ENCODE data around the gene PARP12. TPM values are rescaled to one million over a fixed set of nuclear protein-coding genes. Genes with fewer than 3 reads are reported as not detected.

PARP12 gene
- total and polyA plus RNA-seq, 9 of the 15 experiments (the other 6 are each of a cell fraction or from before 2014, with no cell fraction given): 4.6 to 40.4 (median 23.5) TPM

DNA sequence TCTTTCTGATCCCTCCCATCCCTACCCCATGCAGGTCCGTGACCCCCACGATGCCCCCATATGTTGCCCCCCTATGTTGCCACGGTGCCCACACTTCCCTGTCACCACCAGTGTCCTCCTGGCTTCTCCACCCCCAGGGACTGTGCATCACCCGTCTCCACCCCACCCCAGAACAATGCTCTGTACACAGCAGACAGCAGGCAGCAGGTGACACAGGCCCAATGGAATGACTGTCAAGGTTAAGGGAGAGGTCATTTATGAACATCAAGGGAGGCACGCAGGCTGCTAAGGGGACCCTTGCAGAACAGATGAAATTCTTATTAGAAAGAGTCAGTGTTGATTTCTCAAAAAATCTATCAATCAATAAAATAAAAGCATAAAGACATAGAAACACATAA lies 71.5 kb downstream of the PARP12 start:
- Histone ChIP-seq H4K20me1 (replicated peaks; ENCODE audit: control insufficient read depth, insufficient read depth, low read length) (no peaks in the 10 kb centered on the region), H3K9me3 (replicated peaks; ENCODE audit: control insufficient read depth, insufficient read depth, low read depth, low read length) (no peaks in the 10 kb centered on the region), H3K79me2 (ENCODE audit: control insufficient read depth, insufficient read depth, low read length) (no peaks in the 10 kb centered on the region), H3K4me3 (no peak overlapping the region), H3K9me1 (ENCODE audit: control insufficient read depth, insufficient read depth, low read length) (no peaks in the 10 kb centered on the region), H2AFZ (ENCODE audit: low read depth, low read length) (no peak overlapping the region), H3K4me2 (ENCODE audit: insufficient read depth, low read length) (no peak overlapping the region), H3K36me3 (ENCODE audit: control insufficient read depth, insufficient read depth, low read length) (no peaks in the 10 kb centered on the region), H3K27ac (ENCODE audit: extremely low read depth, low read depth, low read length) (no peak overlapping the region), H3K9ac (ENCODE audit: insufficient read depth in 1 of 2, low read depth in 2 of 2, low read length in 2 of 2) (no peak overlapping the region), H3K4me1 (replicated peaks in 1 of 2; ENCODE audit: control insufficient read depth in 2 of 2, insufficient read depth in 2 of 2, low read length in 2 of 2) (peaks cover 0 to 8% of the 10 kb centered on the region in 2 experiments; a peak in 3 of 5 replicates), H3K27me3 (ENCODE audit: control insufficient read depth in 2 of 2, insufficient read depth in 2 of 2, low read length in 2 of 2) (peaks cover 0 to 14% of the 10 kb centered on the region in 2 experiments; a peak in 3 of 5 replicates)
- WGBS (ENCODE audit: insufficient coverage, low coverage, missing lambda C conversion rate): 27% methylated on average over 5 of the region's 5 CpGs
- intact Hi-C loops (cut with micrococcal nuclease): no loop called here
- BruUV-seq (replicated peaks): no TSS peak
- FAIRE-seq: no peak
- TF ChIP-seq ZNF146 (CRISPR knock-in tag; IDR thresholded peaks at IDR 0.05; ENCODE audit: unreplicated experiment) (no peak), SUPT5H (IDR thresholded peaks at IDR 0.05) (no peak), ESRRA (IDR thresholded peaks at IDR 0.05; ENCODE audit: borderline replicate concordance, low read depth) (peak; percentile 15; the same call in 1 of the 2 replicates)
- TF ChIP-seq, protein P1, sequence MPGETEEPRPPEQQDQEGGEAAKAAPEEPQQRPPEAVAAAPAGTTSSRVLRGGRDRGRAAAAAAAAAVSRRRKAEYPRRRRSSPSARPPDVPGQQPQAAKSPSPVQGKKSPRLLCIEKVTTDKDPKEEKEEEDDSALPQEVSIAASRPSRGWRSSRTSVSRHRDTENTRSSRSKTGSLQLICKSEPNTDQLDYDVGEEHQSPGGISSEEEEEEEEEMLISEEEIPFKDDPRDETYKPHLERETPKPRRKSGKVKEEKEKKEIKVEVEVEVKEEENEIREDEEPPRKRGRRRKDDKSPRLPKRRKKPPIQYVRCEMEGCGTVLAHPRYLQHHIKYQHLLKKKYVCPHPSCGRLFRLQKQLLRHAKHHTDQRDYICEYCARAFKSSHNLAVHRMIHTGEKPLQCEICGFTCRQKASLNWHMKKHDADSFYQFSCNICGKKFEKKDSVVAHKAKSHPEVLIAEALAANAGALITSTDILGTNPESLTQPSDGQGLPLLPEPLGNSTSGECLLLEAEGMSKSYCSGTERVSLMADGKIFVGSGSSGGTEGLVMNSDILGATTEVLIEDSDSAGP (CRISPR knock-in tag; IDR thresholded peaks at IDR 0.05): no peak
- ChIA-PET POLR2A (interaction anchor here (0.6 kb wide), 1 partner anchor 19 kb away, joined by 3 read pairs; no protein-coding TSS in a partner anchor), CTCF (ENCODE audit: low intra/inter-chr PET ratio) (no interaction called here)
- in situ Hi-C loops (cut with MboI): no loop called here
- no peak for DNase-seq (ENCODE audit: extremely low read depth in 1 of 4, low spot score in 3 of 4)
- ATAC-seq: no peak

Measured in K562 (cell line).